Rectal smooth muscle tissue (tissue), 1 donor: Measurements from ENCODE around the gene RTF2.
"Not testable (repeated sequence)": the region's sequence is repeated elsewhere in the genome, so short reads cannot be mapped to it uniquely, and the experiment has no call there.

Experiments
- H3K27ac ChIP-seq: one replicate; pipeline ENCODE4 v1.7.0; 2013; ENCODE audit warnings: low read depth, low read length, inconsistent platforms
- H3K27me3 ChIP-seq: one replicate; pipeline ENCODE4 v1.7.0; 2013; ENCODE audit warnings: low read length; ENCODE audit not compliant: control insufficient read depth, insufficient read depth
- H3K36me3 ChIP-seq: one replicate; pipeline ENCODE4 v1.7.0; 2013; ENCODE audit warnings: low read length; ENCODE audit not compliant: control insufficient read depth, insufficient read depth
- H3K4me1 ChIP-seq: one replicate; pipeline ENCODE4 v1.7.0; 2013; ENCODE audit warnings: low read length; ENCODE audit not compliant: control insufficient read depth, insufficient read depth
- H3K4me3 ChIP-seq: one replicate; pipeline ENCODE4 v1.7.0; 2013; ENCODE audit warnings: low read length
- H3K9ac ChIP-seq: one replicate; pipeline ENCODE4 v1.7.0; 2013; ENCODE audit warnings: low read length

The RTF2 gene

DNA sequence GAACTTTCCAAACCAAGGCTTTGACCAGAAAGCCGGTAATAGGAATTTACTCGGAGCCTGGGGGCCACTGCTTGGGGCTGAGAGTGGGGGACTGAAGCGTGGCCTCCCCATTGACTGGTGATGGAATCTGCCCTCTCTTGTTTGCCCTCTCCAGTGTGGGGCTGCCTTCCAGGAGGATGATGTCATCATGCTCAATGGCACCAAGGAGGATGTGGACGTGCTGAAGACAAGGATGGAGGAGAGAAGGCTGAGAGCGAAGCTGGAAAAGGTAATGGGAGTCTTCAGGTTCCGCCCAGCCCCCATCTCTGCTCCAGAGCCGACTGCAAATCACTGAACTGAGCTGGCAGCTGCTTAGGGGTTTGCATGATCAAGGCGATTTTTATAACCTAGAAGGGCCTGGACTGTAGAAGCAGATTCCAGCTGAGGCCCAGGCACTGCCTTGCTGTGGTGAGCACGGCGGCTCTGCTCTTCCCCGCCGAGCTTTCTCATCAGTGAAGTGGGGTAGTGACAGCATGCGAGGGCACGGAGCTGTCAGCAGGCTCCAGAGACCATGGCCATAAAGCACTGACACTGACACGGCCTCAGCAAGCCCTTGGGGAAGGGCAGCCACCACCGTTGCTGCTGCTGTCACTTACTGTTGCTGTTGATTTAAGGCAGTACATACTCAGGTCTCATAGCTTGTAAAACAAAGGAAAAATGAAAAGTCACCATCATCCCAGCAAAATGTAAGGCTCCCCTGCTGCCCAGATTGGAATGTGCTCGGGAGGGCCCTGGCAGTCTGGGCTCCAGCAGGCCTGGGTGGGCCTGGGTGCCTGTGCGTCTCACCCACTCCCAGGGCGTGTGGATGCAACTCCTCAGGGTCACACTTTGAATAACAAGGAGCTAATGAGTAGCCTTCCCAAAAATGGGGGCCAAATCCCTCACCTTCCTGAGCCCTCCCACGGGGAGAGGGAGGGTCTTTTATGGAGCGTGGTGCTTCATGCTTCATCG, 45.0 kb downstream of the RTF2 start:
- peaks cover 29% of the 10 kb centered on the region for H3K4me1 ChIP-seq
- no peak overlapping the region for H3K4me3 ChIP-seq
- no peak overlapping the region for H3K9ac ChIP-seq
- H3K36me3 ChIP-seq = peaks cover 9% of the 10 kb centered on the region
- H3K27me3 ChIP-seq = no peaks in the 10 kb centered on the region
- H3K27ac ChIP-seq = peak overlapping the region; percentile 73

DNA sequence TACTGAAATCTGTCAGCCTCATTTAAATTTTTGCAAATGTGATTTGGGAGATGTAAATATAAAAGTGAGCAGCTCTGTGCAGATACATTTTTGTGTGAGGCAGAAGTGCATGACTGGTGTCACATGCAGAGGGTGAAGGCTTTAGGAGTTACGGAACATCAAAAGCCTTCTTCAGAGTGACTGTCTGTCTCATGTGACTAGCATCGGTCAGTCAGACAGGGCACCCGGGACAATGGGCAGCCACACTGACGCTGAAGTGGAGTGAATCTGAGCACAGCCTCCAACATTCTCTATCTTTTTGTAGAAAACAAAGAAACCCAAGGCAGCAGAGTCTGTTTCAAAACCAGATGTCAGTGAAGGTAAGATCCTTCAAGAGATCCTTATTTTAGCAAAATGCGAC, 48.2 kb downstream of the RTF2 start:
- H3K4me1 ChIP-seq = peaks cover 29% of the 10 kb centered on the region
- H3K27me3 ChIP-seq = no peaks in the 10 kb centered on the region
- H3K36me3 ChIP-seq = peaks cover 25% of the 10 kb centered on the region
- no peak overlapping the region for H3K4me3 ChIP-seq
- H3K9ac ChIP-seq = no peak overlapping the region
- H3K27ac ChIP-seq = peak overlapping the region; percentile 74

DNA sequence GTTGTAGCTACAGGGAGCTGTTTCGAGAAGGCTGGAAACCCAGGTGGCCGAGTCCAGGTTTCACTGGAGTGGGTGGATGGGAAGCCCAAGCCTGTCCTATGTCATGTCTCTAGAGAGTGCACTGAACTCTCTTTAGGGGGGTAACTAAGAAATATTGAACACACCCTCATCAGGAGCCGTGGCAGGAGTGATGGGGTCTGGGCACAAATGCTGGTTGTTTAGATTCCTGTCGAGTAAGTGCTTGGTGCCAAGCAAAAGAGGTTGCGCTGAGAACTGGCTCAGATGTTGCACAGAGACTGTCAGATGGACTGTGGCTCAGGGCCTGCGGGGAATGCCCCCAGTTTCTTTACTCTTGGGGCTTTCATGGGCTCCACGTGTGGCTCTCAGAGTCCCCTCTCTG, 48.8 kb downstream of the RTF2 start:
- H3K9ac ChIP-seq = no peak overlapping the region
- no peak overlapping the region for H3K4me3 ChIP-seq
- peaks cover 25% of the 10 kb centered on the region for H3K36me3 ChIP-seq
- H3K27ac ChIP-seq = peak overlapping the region; percentile 74
- peaks cover 29% of the 10 kb centered on the region for H3K4me1 ChIP-seq
- H3K27me3 ChIP-seq = no peaks in the 10 kb centered on the region

DNA sequence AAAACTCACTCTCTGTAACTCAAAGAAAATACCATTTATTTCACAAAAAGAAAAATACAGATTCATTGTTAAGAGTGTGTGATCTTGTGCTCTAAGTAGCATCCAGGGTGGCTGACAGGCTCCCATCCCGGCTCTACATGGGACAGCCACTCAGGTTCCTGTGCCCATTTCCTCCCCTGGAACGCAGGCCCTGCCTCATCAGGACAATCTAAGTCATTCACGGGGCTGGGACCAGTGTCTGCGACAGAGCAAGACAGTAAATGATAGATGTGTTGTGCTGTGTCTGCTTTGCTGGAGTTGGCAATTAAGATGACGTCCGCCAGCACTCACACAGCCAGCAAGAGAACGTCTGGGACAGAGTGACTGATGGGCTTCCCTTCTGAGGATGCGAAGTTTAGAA, 49.2 kb downstream of the RTF2 start:
- no peak overlapping the region for H3K27ac ChIP-seq

DNA sequence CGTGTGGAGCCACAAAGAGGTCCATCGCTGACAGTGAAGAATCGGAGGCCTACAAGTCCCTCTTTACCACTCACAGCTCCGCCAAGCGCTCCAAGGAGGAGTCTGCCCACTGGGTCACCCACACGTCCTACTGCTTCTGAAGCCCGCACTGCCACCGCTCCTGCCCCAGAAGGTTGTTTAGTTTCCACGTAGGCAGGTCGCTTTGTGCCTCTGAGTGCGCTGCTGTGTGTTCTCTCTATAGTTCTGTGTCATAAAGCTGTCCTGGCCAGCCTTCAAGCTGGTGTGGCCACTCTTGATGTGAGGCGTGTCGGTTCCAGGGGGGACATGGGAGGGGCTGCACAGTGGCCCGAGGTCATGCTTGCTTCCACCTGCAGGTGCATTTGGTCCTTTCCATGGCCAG, 49.7 kb downstream of the RTF2 start:
- H3K4me1 ChIP-seq = peaks cover 28% of the 10 kb centered on the region
- H3K4me3 ChIP-seq = no peak overlapping the region
- H3K27ac ChIP-seq = no peak overlapping the region
- H3K27me3 ChIP-seq = no peaks in the 10 kb centered on the region
- H3K36me3 ChIP-seq = peaks cover 25% of the 10 kb centered on the region
- H3K9ac ChIP-seq = no peak overlapping the region

More for the DNA sequence above, 49.2 kb downstream of the RTF2 start:
- Histone ChIP-seq H3K36me3 (peaks cover 25% of the 10 kb centered on the region), H3K4me3 (no peak overlapping the region), H3K27me3 (no peaks in the 10 kb centered on the region), H3K4me1 (peaks cover 29% of the 10 kb centered on the region), H3K9ac (no peak overlapping the region)

DNA sequence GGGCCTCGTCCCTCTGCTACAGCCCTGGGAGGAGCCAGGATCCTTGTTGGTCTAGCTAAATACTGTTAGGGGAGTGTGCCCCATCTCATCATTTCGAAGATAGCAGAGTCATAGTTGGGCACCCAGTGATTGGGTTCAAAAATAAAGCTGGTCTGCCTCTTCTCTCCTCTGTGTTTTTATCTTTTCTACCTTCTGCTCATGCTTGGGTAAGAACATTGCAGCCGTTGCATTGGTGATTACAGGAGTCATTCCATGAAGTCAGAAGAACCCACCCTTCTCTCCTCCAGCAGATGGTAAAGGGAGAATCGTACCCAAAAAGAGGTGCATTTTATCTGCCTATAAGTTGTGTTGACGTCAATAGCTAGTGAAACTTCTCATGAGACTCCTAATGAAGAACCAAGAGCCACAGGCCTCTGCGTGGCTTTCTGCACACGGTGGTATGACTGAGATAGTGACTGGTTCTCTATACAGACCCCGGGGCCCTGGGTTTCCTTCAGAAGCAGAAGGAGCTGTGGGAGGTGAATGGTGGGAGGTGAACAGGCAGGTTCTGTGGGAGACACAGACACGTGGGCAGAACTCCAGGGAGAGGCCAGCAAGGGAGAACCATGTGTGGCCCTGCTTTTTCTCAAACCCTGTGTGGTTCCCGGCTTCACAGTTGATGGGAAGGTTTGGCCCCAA, 50.4 kb downstream of the RTF2 start:
- Histone ChIP-seq H3K4me3 (no peak overlapping the region), H3K36me3 (peaks cover 25% of the 10 kb centered on the region), H3K9ac (no peak overlapping the region), H3K27ac (no peak overlapping the region), H3K27me3 (no peaks in the 10 kb centered on the region), H3K4me1 (peaks cover 21% of the 10 kb centered on the region)

DNA sequence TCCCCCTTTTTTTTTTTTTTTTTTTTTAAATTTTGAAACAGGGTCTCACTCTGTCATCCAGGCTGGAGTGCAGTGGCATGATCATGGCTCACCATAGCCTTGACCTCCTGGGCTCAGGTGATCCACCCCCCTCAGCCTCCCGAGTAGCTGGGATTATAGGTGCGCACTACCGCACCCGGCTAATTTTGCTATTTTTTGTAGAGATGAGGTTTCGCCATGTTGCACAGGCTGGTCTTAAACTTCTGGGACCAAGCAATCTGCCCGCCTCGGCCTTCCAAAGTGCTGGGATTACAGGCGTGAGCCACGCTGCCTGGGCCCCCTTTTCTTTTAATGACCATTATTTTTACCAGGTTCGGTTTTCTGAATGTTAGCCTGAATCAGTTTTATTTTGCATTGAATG, 51.1 kb downstream of the RTF2 start:
- H3K27ac ChIP-seq = no peak overlapping the region
- H3K36me3 ChIP-seq = peaks cover 25% of the 10 kb centered on the region
- H3K27me3 ChIP-seq = no peaks in the 10 kb centered on the region
- H3K4me1 ChIP-seq = peaks cover 19% of the 10 kb centered on the region
- no peak overlapping the region for H3K4me3 ChIP-seq
- no peak overlapping the region for H3K9ac ChIP-seq

DNA sequence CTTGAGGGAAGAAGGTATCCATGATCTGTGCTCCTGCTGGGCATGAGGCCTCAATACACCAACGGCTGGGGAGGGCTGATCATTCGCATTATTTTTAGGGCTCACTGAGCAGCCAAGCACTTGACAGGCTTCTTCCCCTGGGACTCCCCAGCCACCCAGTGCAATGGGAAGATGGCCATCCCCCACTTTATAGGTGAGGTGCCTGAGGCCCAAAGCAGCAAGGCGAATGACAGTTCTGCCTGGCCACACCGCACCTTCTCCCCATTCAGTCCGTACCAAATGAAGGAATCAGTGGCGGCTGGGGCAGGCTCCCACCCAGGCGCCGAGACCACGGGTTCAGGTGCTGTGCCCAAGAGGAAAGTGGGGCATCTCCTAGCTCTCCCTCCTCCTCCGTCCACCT, 51.8 kb downstream of the RTF2 start:
- Histone ChIP-seq H3K4me1 (peaks cover 16% of the 10 kb centered on the region), H3K4me3 (no peak overlapping the region), H3K27ac (no peak overlapping the region), H3K36me3 (peaks cover 25% of the 10 kb centered on the region), H3K27me3 (no peaks in the 10 kb centered on the region), H3K9ac (no peak overlapping the region)

DNA sequence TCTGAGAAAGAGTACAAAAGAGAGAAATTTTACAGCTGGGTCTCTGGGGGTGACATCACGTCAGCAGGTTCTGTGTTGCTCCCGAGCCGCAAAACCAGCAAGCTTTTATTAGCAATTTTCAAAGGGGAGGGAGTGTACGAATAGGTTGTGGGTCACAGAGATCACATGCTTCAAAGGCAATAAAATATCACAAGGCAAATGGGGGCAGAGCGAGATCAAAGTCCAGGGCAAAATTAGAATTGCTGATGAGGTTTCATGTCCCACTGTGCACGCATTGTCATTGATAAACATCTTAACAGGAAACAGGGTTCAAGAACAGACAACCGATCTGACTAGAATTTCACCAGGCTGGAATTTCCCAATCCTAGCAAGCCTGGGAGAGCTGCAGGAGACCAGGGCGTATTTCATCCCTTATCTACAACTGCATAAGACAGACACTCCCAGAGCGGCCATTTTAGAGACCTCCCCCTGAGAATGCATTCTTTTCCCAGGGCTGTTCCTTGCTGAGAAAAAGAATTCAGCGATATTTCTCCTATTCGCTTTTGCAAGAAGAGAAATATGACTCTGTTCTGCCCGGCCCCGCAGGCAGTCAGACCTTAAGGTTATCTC, 52.4 kb downstream of the RTF2 start:
- H3K27ac ChIP-seq, H3K27me3 ChIP-seq, H3K9ac ChIP-seq, H3K4me3 ChIP-seq: not testable (repeated sequence)
- H3K36me3 ChIP-seq = peaks cover 25% of the 10 kb centered on the region
- H3K4me1 ChIP-seq = peaks cover 12% of the 10 kb centered on the region

DNA sequence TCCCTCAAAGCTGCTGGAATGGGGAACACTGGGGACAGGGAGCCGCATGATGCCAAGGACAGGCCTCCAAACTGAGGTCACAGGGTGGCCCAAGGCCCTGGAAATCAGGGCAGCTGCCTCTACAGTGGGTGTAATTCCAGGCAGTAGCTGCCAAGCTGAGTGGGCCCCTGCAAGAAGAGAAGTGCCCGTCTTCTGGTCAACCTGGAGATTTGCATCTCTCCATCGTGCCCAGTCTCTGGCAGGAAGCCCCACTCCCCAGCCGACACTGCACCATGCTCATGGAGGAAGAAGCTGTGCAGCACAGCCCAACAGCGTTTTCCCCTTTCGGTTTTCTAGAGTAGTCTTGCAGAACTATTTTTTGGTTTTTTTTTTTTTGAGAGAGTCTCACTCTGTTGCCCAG, 53.9 kb downstream of the RTF2 start:
- H3K27ac ChIP-seq = no peak overlapping the region
- H3K27me3 ChIP-seq = no peaks in the 10 kb centered on the region
- peaks cover 25% of the 10 kb centered on the region for H3K36me3 ChIP-seq
- H3K4me3 ChIP-seq = no peak overlapping the region
- H3K4me1 ChIP-seq = no peaks in the 10 kb centered on the region
- H3K9ac ChIP-seq = no peak overlapping the region

DNA sequence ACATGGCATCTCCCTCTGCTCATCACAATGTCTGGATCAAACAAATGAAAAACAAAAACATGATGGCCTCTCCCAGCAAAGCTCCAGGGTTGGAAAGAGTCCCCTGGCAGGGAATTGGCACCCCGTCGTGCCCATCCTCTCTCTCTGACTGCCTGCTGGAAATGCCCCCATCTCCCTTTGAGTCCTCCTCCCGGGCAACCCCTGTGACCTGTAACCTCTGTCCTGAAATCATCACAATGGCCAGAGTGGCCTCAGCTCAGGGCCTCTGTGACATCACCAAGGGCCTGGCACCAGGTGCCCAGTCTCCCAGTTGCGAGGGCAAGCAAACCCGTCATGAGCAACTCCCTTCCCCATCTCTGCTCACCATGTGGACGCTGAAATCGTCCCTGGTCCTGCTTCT, 56.0 kb downstream of the RTF2 start, which contains the start of gene FAM209A:
FAM209A (plus strand) TSS at position 301 of the 400 bp plus-strand sequence; CDS start at position 366, 65 bp downstream.
- not testable (repeated sequence) for H3K4me1 ChIP-seq, H3K27ac ChIP-seq, H3K9ac ChIP-seq, H3K36me3 ChIP-seq, H3K27me3 ChIP-seq, H3K4me3 ChIP-seq

DNA sequence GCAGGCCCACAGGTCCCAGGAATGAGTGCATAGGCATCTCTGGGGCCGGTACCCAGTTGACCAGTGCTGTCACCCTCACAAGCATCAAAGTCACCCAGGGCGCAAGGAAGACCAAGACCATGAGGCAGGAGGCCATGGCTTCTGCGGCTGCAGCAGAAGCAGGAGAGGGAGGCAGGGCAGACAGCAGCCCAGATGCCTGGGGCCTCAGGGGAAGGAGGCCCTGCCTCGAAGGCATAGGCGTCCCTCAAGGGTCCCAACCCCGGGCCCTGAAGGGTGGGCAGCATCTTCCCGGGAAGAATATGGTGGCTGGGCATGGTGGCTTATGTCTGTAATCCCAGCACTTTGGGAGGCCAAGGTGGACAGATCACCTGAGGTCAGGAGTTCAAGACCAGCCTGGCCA, 59.1 kb downstream of the RTF2 start:
- Histone ChIP-seq H3K9ac (no peak overlapping the region), H3K4me1 (no peaks in the 10 kb centered on the region), H3K27ac (no peak overlapping the region), H3K36me3 (no peaks in the 10 kb centered on the region), H3K4me3 (no peak overlapping the region), H3K27me3 (no peaks in the 10 kb centered on the region)
